ENCODE results near the gene DCC.

DNA sequence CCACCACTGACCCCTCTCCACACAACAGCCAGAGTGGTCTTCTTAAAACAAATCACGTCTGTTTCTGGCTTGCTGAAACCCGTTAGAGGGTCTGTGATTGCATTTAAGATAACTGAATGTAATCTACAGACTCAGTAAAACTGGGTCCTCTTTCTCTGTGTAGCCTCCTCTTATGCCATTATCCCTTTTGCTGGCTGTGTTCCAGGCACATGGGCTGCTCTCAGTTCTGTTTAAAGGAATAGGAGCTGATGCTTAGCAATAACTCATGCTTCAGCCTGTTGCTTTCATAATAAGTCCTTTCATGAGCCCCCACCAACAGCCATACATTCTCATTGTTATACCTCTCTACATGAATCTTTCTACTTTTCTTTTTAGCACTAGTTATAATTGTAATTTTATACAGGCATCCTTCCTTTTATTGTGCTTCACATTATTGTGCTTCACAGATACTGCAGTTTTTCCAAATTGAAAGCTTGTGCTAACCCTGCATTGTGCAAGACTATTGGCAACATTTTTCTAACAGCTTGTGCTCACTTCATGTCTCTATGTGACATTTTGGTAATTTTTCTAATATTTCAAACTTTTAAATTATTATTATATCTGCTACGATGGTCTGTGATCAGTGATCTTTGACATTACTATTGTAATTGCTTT is 1101.9 kb downstream of the DCC start:
- TF ChIP-seq POLR2A (IDR thresholded peaks at IDR 0.05; ENCODE audit: low read length), result no peak
- no peak for TF ChIP-seq GATA1 (IDR thresholded peaks at IDR 0.05; ENCODE audit: low read depth, low read length)
